Forelimb muscle (tissue), 1 donor: ENCODE data around the gene PDGFC. TPM values are rescaled to one million over a fixed set of nuclear protein-coding genes. Genes with fewer than 3 reads are reported as not detected.

Experiments used
- DNase-seq: peaks from one replicate; pipeline ENCODE4 v3.0.0-alpha.2; 2013; ENCODE audit warnings: low read depth
- polyA plus RNA-seq: library from polyadenylated mRNA; unstranded; fragments of 120-200 nt; gene quantifications from one replicate; pipeline ENCODE4 v1.2.1, GENCODE V29; 2013; ENCODE audit not compliant: insufficient read length

The PDGFC gene
- polyA plus RNA-seq, 1 donor: 26.3 TPM

DNA sequence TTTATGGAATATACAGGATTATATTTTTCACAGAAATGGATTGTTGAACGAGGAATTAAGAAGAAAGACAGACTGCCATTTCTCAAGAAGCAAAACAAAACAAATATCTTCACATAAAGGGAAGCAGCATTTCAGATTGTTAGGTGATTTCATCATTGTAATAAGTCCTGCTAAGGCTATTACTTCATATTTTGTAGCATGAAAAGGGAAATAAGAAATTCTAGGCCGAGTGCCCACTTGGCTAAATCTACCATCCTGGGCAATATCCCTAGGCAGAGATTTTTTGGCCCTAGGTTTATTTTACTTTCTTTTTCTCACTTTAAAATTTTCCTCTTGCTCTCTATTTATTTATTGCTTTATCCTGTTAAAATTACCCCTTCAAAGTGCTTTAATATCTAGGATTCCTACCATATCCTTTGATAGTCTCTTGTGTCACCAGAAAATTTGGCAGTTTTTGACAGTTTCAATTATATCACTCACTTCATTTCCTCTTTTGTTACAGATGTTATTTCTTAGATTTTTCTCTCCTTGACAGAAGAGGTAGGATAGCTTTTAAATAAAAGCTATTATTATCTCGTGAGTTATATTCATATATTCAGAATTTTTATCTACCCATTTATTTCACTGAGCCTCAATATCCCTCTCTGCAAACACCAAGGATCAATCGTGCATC is 142.3 kb downstream of the PDGFC start:
- DNase-seq: peak; percentile 8

GRCh38 chr4:156827519-156827918 is 144.1 kb downstream of the PDGFC start:
- DNase-seq: no peak

DNA sequence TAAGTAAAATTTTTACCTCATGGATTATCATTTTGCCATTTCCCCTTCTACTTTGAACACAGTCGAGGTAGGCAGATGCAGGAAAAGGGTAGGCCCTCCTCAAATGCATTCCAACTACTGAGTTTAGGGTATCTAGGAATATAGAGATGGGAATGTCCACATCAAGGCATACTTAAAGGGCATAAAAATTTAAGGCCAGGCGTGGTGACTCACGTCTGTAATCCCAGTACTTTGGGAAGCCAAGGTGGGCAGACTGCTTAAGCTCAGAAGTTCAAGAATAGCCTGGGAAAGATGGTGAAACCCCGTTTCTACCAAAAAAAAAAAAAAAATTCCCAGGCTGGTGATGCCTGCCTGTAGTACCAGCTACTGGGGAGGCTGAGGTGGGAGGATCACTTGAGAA is 146.5 kb downstream of the PDGFC start:
- no peak for DNase-seq

DNA sequence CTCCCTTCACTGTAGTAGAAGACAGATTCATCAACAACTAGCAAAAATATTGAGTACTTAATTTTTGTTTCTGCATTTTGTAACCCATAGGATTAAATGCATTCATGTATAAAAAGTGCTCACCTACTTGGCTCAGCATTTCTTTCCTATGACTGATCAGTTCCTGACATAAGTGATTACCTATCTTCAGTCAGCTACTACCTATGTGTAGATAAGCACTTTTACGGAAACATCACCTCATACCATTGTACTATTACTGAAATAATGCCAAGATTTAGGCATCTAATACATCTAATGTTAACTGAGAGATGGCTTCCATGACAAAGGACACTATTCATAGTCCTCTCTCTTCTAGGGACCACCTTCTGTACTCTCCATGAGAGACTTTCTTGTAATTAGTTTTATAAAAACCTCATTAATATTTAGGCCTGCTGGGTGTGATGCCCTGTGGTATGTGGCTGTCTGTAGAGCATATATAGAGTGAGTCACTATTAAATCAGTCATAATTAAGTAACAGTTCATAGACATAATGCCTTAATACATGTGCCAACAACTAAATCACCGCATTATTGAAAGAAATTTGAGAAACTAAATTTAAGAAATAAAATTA is 147.0 kb downstream of the PDGFC start:
- no peak for DNase-seq

GRCh38 chr4:156820931-156821330 is 150.7 kb downstream of the PDGFC start:
- DNase-seq: no peak

DNA sequence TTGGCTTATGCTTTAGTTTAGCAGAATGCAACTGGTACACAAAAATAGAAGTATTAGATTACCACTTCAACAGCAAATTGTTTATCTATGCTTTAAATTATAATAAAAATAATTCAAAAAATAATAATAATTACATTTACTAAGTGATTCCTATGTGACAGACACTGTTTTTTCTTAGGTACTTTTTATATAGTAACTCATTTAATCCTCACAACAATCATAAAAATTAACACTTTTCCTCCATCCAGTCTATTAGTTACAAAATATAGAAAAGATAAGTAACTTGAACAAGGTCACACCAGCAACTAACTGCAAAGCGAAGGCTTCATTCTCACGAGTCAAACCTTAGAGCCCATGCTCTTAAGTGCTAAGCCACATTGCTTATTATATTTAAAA is 155.2 kb downstream of the PDGFC start:
- DNase-seq: no peak

- no peak for DNase-seq
Measured at GRCh38 chr4:156815717-156816359, 155.8 kb downstream of the PDGFC start.

- no peak for DNase-seq
Measured at GRCh38 chr4:156811963-156812362, 159.6 kb downstream of the PDGFC start.

- no peak for DNase-seq
Measured at GRCh38 chr4:156811286-156811685, 160.3 kb downstream of the PDGFC start.

DNA sequence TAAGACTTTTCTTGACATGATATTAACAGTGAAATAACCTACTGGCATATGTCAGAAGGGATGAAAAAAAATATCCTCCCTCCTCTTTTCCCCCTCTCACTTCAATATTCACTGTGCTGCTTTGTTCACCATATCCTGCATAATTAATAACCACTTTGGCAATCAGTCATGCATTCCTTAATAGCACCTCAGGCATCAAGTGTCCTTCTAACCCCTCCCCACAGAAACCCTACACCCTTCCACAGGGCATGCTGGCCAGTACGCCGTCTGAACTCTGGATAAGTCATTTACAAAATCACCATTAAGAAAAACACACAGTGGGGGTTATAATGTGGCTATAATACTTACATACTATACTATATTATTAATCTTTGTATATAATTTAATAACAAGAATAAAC is 165.9 kb downstream of the PDGFC start:
- DNase-seq: no peak

- DNase-seq: no peak
Measured at GRCh38 chr4:156803056-156803455, 168.5 kb downstream of the PDGFC start.

- DNase-seq: no peak
Measured at GRCh38 chr4:156800463-156800862, 171.1 kb downstream of the PDGFC start.

DNA sequence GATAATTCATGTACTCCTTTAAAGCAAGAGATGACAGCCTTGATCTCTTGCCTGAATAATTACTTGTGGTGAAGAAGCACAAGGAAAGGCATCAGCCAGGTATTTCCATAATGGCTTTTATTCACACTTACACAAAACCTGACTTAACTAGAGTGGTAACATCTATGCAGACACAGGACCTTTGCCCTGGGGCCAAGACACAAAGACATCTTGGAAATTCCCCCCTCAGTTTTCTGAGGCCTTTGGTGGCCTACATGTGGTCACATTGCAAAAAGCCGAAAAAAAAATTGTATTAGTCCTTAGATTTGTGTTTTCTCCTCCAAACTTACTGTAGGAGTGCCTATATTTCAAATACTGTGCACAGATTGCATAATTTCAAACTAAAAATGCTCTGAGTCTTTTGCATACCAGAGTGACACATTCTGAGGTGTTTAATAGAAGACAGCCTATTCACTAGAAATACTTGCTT is 172.4 kb downstream of the PDGFC start:
- DNase-seq: no peak

DNA sequence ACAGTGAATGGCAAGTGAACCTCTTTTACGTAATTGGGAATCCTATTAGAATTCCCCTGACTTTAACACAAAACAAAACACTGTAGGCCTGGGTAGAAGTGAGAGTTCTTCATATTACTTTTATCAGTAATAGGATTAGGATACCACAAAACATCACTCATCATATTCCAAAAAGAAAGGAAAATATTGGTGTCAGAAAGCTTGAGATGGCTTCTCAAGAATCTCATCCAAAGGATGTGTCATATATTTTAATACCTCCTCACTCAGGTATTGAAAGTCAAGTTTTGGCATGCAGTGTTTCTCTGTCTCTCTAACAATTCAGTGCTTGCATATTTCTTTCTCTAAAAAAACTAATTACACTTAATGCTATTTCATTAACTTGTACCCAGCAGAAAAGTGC is 173.2 kb downstream of the PDGFC start:
- DNase-seq: no peak

DNA sequence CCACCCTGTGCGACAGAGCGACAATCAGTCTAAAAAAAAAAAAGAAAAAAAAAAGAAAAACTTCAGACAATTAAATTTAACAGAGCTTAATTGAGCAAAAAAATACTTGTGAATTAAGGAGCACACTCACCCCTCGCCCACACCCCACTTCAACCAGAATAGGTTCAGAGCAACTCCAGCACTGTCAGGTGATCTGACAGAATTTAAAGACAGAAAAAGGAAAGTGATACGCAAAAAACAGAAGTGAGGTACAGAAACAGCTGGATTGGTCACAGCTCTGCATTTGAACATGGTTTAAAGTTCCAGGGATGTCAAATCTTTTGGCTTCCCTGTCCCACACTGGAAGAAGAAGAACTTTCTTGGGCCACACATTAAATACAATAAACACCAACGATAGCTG is 174.4 kb downstream of the PDGFC start:
- no peak for DNase-seq

- DNase-seq: no peak
Measured at GRCh38 chr4:156795727-156796126, 175.9 kb downstream of the PDGFC start.

- no peak for DNase-seq
Measured at GRCh38 chr4:156794863-156795262, 176.7 kb downstream of the PDGFC start.

DNA sequence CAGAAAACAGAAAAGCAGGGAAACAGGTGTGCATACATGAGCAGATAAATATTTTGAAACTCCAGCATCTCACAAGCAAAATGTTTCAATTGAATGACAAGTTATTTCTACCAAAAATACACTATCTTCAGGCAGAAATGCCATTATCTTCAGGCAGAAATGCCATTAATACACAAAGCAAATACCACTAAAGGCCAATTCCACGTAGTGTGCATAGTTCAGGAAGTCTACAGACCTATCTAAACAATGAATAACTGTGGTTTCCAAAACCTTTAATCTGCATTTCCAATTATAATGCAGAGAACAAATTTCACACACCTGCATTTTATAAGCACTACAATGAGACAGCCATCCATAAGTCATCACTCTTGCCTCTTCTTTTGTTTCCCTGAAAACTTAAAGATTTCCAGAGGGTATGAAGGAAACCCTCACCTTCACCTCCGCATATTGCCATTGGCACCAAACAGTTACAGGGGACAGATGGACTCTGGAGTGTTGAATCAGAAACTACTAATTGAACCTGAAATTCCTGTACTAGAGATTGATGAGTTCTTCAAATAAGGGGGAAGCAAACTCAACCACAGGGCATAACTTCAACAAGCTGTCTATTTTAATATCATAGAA is 179.0 kb downstream of the PDGFC start:
- no peak for DNase-seq

GRCh38 chr4:156790866-156791265 is 180.7 kb downstream of the PDGFC start:
- no peak for DNase-seq

- no peak for DNase-seq
Measured at GRCh38 chr4:156788782-156789181, 182.8 kb downstream of the PDGFC start.

DNA sequence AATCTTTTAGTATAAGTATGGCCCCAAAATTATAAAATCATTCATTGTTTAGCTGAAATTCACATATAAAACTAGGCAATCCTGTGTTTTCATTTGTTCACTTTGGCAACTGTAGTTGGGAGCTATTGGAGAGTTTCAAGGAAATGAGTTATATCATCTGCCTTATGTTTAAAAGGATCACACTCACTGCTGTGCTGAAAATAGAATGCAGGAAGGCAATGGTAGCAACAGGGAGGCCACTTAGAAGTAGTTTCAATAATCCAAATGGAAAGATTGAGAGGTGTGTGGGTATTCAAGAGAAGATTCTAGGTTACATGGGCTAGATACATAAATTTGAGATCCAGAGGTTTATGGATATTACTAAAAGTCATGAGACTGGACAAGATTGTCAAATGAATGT is 184.9 kb downstream of the PDGFC start:
- DNase-seq: no peak

DNA sequence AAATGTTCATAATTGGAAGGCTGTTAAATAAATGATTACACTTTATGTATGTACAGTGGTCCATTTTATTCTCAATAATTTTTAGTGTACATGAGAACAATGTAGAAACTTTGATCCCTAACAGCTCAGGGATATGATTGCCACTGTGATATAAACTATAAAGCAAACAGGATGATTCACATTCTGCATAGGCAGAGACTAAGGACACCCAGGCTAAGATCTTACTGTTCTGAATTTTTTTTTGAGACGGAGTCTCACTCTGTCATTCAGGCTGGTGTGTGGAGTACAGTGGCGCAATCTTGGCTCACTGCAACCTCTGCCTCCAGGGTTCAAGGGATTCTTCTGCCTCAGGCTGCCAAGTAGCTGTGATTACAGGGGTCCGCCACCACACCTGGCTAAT is 186.6 kb downstream of the PDGFC start:
- no peak for DNase-seq

DNA sequence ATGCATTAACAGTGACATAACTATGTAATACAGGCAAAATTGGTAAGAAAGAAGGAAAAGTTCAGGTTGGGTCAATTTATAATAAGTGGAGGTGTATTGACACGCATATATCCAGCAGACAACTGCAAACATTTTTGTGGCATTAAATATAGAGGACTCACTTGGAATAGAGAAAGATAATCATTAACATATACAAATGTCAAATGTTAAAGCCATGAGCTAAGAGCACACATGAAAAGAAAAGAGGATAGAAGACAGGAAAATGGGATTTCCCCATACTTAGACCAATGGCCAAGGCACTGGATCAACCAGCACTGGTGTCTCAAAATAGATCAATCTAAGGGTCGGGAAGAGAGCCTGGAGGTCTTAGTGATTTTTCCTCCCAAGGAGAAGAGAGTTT is 187.6 kb downstream of the PDGFC start:
- DNase-seq: no peak
